ENCODE results near the gene ESF1. TPM values are rescaled to one million over a fixed set of nuclear protein-coding genes. Genes with fewer than 3 reads are reported as not detected.
A peak's percentile ranks its signal among the peaks of the same experiment; 100 is the strongest.
"Not testable (repeated sequence)": the region's sequence is repeated elsewhere in the genome, so short reads cannot be mapped to it uniquely, and the experiment has no call there.

The ESF1 gene
- polyA plus RNA-seq, 4 donors: 22.4 to 29.9 (median 27.3) TPM

- peak in 1 of 4 donors; percentile 29 for DNase-seq (ENCODE audit: low read depth in 4 of 4, low spot score in 3 of 4)
Measured at GRCh38 chr20:13788167-13788834, 3.6 kb upstream of the ESF1 start.

GRCh38 chr20:13786143-13786828, 1.6 kb upstream of the ESF1 start:
- DNase-seq (ENCODE audit: low read depth in 4 of 4, low spot score in 3 of 4): no peak

GRCh38 chr20:13784271-13784892, 337 bp downstream of the ESF1 start:
- DNase-seq (ENCODE audit: low read depth in 4 of 4, low spot score in 3 of 4): no peak

- DNase-seq (ENCODE audit: low read depth in 4 of 4, low spot score in 3 of 4): no peak
Measured at GRCh38 chr20:13783528-13783927, 1.2 kb downstream of the ESF1 start.

GRCh38 chr20:13778827-13779226, 5.9 kb downstream of the ESF1 start:
- no peak for DNase-seq (ENCODE audit: low read depth in 4 of 4, low spot score in 3 of 4)

GRCh38 chr20:13777171-13777601, 7.5 kb downstream of the ESF1 start:
- DNase-seq (ENCODE audit: low read depth in 4 of 4, low spot score in 3 of 4): no peak

GRCh38 chr20:13775867-13776266, 8.9 kb downstream of the ESF1 start:
- no peak for DNase-seq (ENCODE audit: low read depth in 4 of 4, low spot score in 3 of 4)

GRCh38 chr20:13772529-13772928, 12.2 kb downstream of the ESF1 start:
- DNase-seq (ENCODE audit: low read depth in 4 of 4, low spot score in 3 of 4): no peak

- DNase-seq (ENCODE audit: low read depth in 4 of 4, low spot score in 3 of 4): no peak
Measured at GRCh38 chr20:13771853-13772453, 12.8 kb downstream of the ESF1 start.

GRCh38 chr20:13770141-13770540, 14.6 kb downstream of the ESF1 start:
- DNase-seq (ENCODE audit: low read depth in 4 of 4, low spot score in 3 of 4): no peak

GRCh38 chr20:13765868-13766416, 18.8 kb downstream of the ESF1 start:
- DNase-seq (ENCODE audit: low read depth in 4 of 4, low spot score in 3 of 4): no peak

GRCh38 chr20:13765299-13765698, 19.4 kb downstream of the ESF1 start:
- DNase-seq (ENCODE audit: low read depth in 4 of 4, low spot score in 3 of 4): no peak

- DNase-seq (ENCODE audit: low read depth in 4 of 4, low spot score in 3 of 4): not testable (repeated sequence)
Measured at GRCh38 chr20:13760451-13760946, 24.2 kb downstream of the ESF1 start.

GRCh38 chr20:13758884-13759283, 25.8 kb downstream of the ESF1 start:
- DNase-seq (ENCODE audit: low read depth in 4 of 4, low spot score in 3 of 4): no peak

- no peak for DNase-seq (ENCODE audit: low read depth in 4 of 4, low spot score in 3 of 4)
Measured at GRCh38 chr20:13756551-13756950, 28.2 kb downstream of the ESF1 start.

GRCh38 chr20:13755809-13756208, 28.9 kb downstream of the ESF1 start:
- DNase-seq (ENCODE audit: low read depth in 4 of 4, low spot score in 3 of 4): no peak

GRCh38 chr20:13753436-13754036, 31.2 kb downstream of the ESF1 start:
- no peak for DNase-seq (ENCODE audit: low read depth in 4 of 4, low spot score in 3 of 4)

- no peak for DNase-seq (ENCODE audit: low read depth in 4 of 4, low spot score in 3 of 4)
Measured at GRCh38 chr20:13749811-13750210, 34.9 kb downstream of the ESF1 start.

- DNase-seq (ENCODE audit: low read depth in 4 of 4, low spot score in 3 of 4): no peak
Measured at GRCh38 chr20:13745784-13746183, 38.9 kb downstream of the ESF1 start.

- no peak for DNase-seq (ENCODE audit: low read depth in 4 of 4, low spot score in 3 of 4)
Measured at GRCh38 chr20:13744352-13744751, 40.4 kb downstream of the ESF1 start.

- DNase-seq (ENCODE audit: low read depth in 4 of 4, low spot score in 3 of 4): no peak
Measured at GRCh38 chr20:13741879-13742278, 42.8 kb downstream of the ESF1 start.
